Activated naive CD4-positive, alpha-beta T cell treated with Interleukin-2 at 50 U/mL for 16 hours (primary cell): ENCODE results near the gene VENTX.
A peak's percentile ranks its signal among the peaks of the same experiment; 100 is the strongest.

Experiments
- DNase-seq: peaks from one replicate; pipeline ENCODE4 v3.0.0-alpha.2; 2020

Gene VENTX

GRCh38 chr10:133276100-133276434 lies 38.4 kb downstream of the VENTX start:
- DNase-seq = no peak

- DNase-seq = peak; percentile 74
Observed at GRCh38 chr10:133276435-133277201, 39.0 kb downstream of the VENTX start, which contains the start of gene ADAM8. Gene ADAM8, minus strand, starts transcription at chr10:133276868. Its CDS starts 51 bp downstream, at chr10:133276817.

- no peak for DNase-seq
Observed at GRCh38 chr10:133277277-133277992, 39.8 kb downstream of the VENTX start.

- DNase-seq = no peak
Observed at GRCh38 chr10:133277993-133278576, 40.4 kb downstream of the VENTX start.

GRCh38 chr10:133278577-133279265 lies 41.1 kb downstream of the VENTX start:
- peak; percentile 64 for DNase-seq

GRCh38 chr10:133279326-133280226 lies 41.9 kb downstream of the VENTX start:
- no peak for DNase-seq

- DNase-seq = no peak
Observed at GRCh38 chr10:133280391-133281059, 42.9 kb downstream of the VENTX start.

- DNase-seq = no peak
Observed at GRCh38 chr10:133281084-133281483, 43.4 kb downstream of the VENTX start.

GRCh38 chr10:133281628-133282372 lies 44.1 kb downstream of the VENTX start:
- no peak for DNase-seq

- DNase-seq = no peak
Observed at GRCh38 chr10:133282846-133283390, 45.3 kb downstream of the VENTX start.

GRCh38 chr10:133283931-133284330 lies 46.3 kb downstream of the VENTX start:
- no peak for DNase-seq

- DNase-seq = no peak
Observed at GRCh38 chr10:133285217-133285616, 47.6 kb downstream of the VENTX start.

GRCh38 chr10:133286366-133286765 lies 48.7 kb downstream of the VENTX start:
- DNase-seq = no peak

- DNase-seq = no peak
Observed at GRCh38 chr10:133287832-133288500, 50.3 kb downstream of the VENTX start.

- no peak for DNase-seq
Observed at GRCh38 chr10:133289761-133290160, 52.1 kb downstream of the VENTX start.
